Hepatocyte (in vitro differentiated cells): ENCODE measurements around the gene CEACAM7. TPM values are rescaled to one million over a fixed set of nuclear protein-coding genes. Genes with fewer than 3 reads are reported as not detected.

ENCODE experiments used
- DNase-seq: peaks from one replicate; pipeline ENCODE4 v3.0.0-alpha.2; 2016; ENCODE audit warnings: low spot score
- H2AFZ ChIP-seq: fragments of 200-600 bp; sonication (generic); 2 replicates; pipeline ENCODE4 v1.6.0; 2016; ENCODE audit warnings: antibody characterized with exemption, mild to moderate bottlenecking
- H3K27ac ChIP-seq: fragments of 200-600 bp; sonication (generic); 2 replicates; pipeline ENCODE4 v1.5.1; 2016; ENCODE audit warnings: mild to moderate bottlenecking
- H3K27me3 ChIP-seq: fragments of 200-600 bp; sonication (generic); 2 replicates; pipeline ENCODE4 v1.6.1; 2016
- H3K36me3 ChIP-seq: fragments of 200-600 bp; sonication (generic); replicated peaks from 2 replicates; pipeline ENCODE4 v1.5.1; 2016; ENCODE audit warnings: low read depth; ENCODE audit not compliant: insufficient read depth
- H3K4me1 ChIP-seq: fragments of 200-600 bp; sonication (generic); 2 replicates; pipeline ENCODE4 v1.5.1; 2016; ENCODE audit warnings: mild to moderate bottlenecking, moderate library complexity; ENCODE audit not compliant: insufficient read depth
- H3K4me2 ChIP-seq: fragments of 200-600 bp; sonication (generic); 2 replicates; pipeline ENCODE4 v1.6.0; 2016
- H3K4me3 ChIP-seq: fragments of 200-600 bp; sonication (generic); 2 replicates; pipeline ENCODE4 v1.5.1; 2016; ENCODE audit warnings: mild to moderate bottlenecking
- H3K79me2 ChIP-seq: fragments of 200-600 bp; sonication (generic); 2 replicates; pipeline ENCODE4 v1.6.0; 2017; ENCODE audit warnings: mild to moderate bottlenecking
- H3K9me2 ChIP-seq: fragments of 200-600 bp; sonication (generic); replicated peaks from 2 replicates; pipeline ENCODE4 v1.6.0; 2017; ENCODE audit warnings: mild to moderate bottlenecking; ENCODE audit not compliant: insufficient read depth
- H3K9me3 ChIP-seq: fragments of 200-600 bp; sonication (generic); 2 replicates; pipeline ENCODE4 v1.5.1; 2016; ENCODE audit warnings: low read depth, mild to moderate bottlenecking
- H4K20me1 ChIP-seq: fragments of 200-600 bp; sonication (generic); 2 replicates; pipeline ENCODE4 v1.6.0; 2016; ENCODE audit warnings: mild to moderate bottlenecking; ENCODE audit not compliant: insufficient read depth, poor library complexity, severe bottlenecking
- EZH2 ChIP-seq: fragments of 200-600 bp; sonication (generic); IDR thresholded peaks from 2 replicates; pipeline ENCODE4 v1.6.1; 2016; ENCODE audit warnings: antibody characterized with exemption, mild to moderate bottlenecking, borderline replicate concordance
- EZH2phosphoT487 ChIP-seq: fragments of 200-600 bp; sonication (generic); IDR thresholded peaks from one replicate; pipeline ENCODE4 v1.6.1; 2018; ENCODE audit warnings: antibody characterized with exemption, mild to moderate bottlenecking, low read depth, moderate library complexity; ENCODE audit not compliant: unreplicated experiment, severe bottlenecking
- WGBS: methylation state at CpG from one replicate; pipeline ENCODE4 v1.1.6; 2016; ENCODE audit warnings: low lambda C conversion rate; ENCODE audit errors: missing lambda C conversion rate; 5-methylcytosine and 5-hydroxymethylcytosine counted together
- polyA plus RNA-seq: library from polyadenylated mRNA; unstranded; fragments of >200 nt; fragmentation: Nextera tagmentation; extraction: Ambion mirVana; gene quantifications from 2 replicates; pipeline ENCODE4 v1.2.1, GENCODE V29; 2016
- total RNA-seq: library from RNA; depleted of rRNA; stranded (reverse); fragments of >200 nt; gene quantifications from 2 replicates; pipeline ENCODE4 v1.2.3, GENCODE V29; 2014
- TF ChIP-seq, protein P1 (sequence below): fragments of 200-600 bp; sonication (generic); IDR thresholded peaks from 2 replicates; pipeline ENCODE4 v1.5.1; 2016; ENCODE audit warnings: antibody characterized with exemption, mild to moderate bottlenecking; ENCODE audit not compliant: poor library complexity

CEACAM7 gene
- total and polyA plus RNA-seq, 2 experiments from 2014 or later: 2.7 TPM; not detected in 1

DNA sequence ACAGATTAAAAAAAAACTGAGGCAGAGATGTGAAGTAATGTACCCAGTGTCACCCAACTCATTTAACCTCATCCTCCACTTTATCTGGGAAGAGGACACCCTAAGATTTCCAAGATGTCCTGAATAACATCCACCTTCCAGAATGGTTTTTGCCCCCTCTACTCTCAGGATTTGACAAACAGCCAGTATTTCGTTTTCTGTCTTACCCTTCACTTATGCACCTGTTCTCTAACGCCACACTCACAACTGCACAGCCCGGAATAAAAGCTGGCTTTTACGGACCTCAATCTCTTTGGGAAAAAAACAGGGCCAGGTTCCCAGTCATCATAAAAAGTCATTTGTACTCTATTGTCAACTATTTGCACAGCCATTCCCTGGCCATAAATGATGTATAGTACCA, 46.1 kb upstream of the CEACAM7 start:
- Histone ChIP-seq H3K79me2 (no peaks in the 10 kb centered on the region), H3K9me2 (no peaks in the 10 kb centered on the region), H3K27ac (peak overlapping the region; percentile 69), H3K36me3 (no peaks in the 10 kb centered on the region), H3K27me3 (no peaks in the 10 kb centered on the region), H3K9me3 (no peaks in the 10 kb centered on the region), H3K4me1 (no peaks in the 10 kb centered on the region), H2AFZ (no peak overlapping the region), H3K4me3 (no peak overlapping the region), H3K4me2 (no peak overlapping the region), H4K20me1 (no peaks in the 10 kb centered on the region)
- DNase-seq: no peak
- TF ChIP-seq, protein P1, sequence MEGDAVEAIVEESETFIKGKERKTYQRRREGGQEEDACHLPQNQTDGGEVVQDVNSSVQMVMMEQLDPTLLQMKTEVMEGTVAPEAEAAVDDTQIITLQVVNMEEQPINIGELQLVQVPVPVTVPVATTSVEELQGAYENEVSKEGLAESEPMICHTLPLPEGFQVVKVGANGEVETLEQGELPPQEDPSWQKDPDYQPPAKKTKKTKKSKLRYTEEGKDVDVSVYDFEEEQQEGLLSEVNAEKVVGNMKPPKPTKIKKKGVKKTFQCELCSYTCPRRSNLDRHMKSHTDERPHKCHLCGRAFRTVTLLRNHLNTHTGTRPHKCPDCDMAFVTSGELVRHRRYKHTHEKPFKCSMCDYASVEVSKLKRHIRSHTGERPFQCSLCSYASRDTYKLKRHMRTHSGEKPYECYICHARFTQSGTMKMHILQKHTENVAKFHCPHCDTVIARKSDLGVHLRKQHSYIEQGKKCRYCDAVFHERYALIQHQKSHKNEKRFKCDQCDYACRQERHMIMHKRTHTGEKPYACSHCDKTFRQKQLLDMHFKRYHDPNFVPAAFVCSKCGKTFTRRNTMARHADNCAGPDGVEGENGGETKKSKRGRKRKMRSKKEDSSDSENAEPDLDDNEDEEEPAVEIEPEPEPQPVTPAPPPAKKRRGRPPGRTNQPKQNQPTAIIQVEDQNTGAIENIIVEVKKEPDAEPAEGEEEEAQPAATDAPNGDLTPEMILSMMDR: no peak
- no peak for TF ChIP-seq EZH2
- TF ChIP-seq EZH2phosphoT487: no peak
- 68% methylated on average over 4 of the region's 4 CpGs for WGBS

DNA sequence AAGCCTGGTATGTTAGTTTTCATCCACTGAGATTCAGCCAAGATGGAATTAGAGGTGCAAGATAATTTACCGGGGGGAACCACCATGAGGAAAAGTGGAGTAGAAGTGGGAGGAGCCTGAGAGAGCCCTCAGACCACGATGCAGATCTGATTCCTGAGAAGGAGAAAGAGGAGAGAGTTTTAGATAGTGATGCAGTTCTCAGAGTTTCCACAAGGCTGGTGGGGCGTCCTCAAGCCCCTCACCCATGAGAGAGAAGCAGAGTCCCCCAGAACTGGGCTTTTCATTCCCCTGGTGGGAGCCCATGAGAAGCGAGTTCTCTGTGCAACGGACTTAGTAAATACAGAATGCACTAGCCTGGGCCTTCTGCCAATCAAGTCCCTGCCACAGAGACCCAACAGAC, 38.4 kb upstream of the CEACAM7 start:
- Histone ChIP-seq H3K36me3 (no peaks in the 10 kb centered on the region), H3K79me2 (no peaks in the 10 kb centered on the region), H3K4me3 (no peak overlapping the region), H3K9me2 (no peaks in the 10 kb centered on the region), H3K27ac (no peak overlapping the region), H4K20me1 (no peaks in the 10 kb centered on the region), H3K4me2 (no peak overlapping the region), H3K4me1 (no peaks in the 10 kb centered on the region), H3K27me3 (no peaks in the 10 kb centered on the region), H2AFZ (no peak overlapping the region), H3K9me3 (no peaks in the 10 kb centered on the region)
- 44% methylated on average over 5 of the region's 5 CpGs for WGBS
- no peak for DNase-seq
- TF ChIP-seq EZH2phosphoT487 (no peak), EZH2 (no peak)
- TF ChIP-seq, protein P1: no peak

DNA sequence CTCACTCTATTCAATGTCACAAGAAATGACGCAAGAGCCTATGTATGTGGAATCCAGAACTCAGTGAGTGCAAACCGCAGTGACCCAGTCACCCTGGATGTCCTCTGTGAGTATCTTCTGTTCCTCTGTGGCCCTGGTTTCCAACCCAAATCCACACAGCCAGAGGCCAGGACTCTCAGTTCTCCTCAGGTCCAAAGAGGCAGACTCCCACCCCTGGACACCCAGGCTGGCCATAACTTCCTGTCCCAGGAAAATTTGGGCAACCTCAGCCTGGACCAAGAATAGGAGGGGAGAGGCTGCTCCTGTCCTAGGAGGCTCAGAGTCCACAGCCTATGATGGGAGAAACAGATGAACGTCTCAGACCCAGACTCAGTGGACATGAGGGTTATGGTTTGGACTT, 32.0 kb upstream of the CEACAM7 start:
- H3K27ac ChIP-seq: no peak overlapping the region
- no peaks in the 10 kb centered on the region for H3K9me3 ChIP-seq
- no peaks in the 10 kb centered on the region for H3K9me2 ChIP-seq
- no peaks in the 10 kb centered on the region for H3K27me3 ChIP-seq
- no peak overlapping the region for H3K4me3 ChIP-seq
- no peak for DNase-seq
- no peak overlapping the region for H2AFZ ChIP-seq
- no peaks in the 10 kb centered on the region for H3K36me3 ChIP-seq
- TF ChIP-seq, protein P1: no peak
- TF ChIP-seq EZH2phosphoT487: no peak
- no peak for TF ChIP-seq EZH2
- H3K79me2 ChIP-seq: no peaks in the 10 kb centered on the region
- WGBS: 82% methylated on average over 3 of the region's 3 CpGs
- no peaks in the 10 kb centered on the region for H4K20me1 ChIP-seq
- H3K4me1 ChIP-seq: no peaks in the 10 kb centered on the region
- H3K4me2 ChIP-seq: no peak overlapping the region

DNA sequence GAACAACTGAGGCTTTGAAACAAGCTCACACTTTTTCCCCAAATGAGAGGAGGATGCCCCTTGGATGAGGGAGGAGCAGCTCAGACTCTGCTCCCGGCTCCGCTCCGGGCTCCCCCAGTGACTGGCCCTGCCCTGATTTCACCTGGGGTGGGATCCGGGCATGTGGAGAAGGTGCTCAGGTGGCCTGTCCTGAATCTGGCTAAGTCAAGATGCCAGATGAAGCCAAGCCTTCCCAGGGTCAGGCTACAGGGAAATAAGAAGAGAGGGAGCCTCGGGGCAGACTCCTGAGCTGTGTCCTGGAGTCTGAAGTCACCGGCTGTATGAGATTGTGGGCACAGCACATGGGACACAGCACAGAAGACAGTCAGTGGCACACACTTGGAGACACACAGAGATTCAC, 30.7 kb upstream of the CEACAM7 start:
- 74% methylated on average over 6 of the region's 6 CpGs for WGBS
- Histone ChIP-seq H3K9me3 (no peaks in the 10 kb centered on the region), H2AFZ (no peak overlapping the region), H3K4me3 (no peak overlapping the region), H3K79me2 (no peaks in the 10 kb centered on the region), H3K4me1 (no peaks in the 10 kb centered on the region), H3K36me3 (no peaks in the 10 kb centered on the region), H3K27me3 (no peaks in the 10 kb centered on the region), H3K27ac (no peak overlapping the region), H3K4me2 (no peak overlapping the region), H4K20me1 (no peaks in the 10 kb centered on the region), H3K9me2 (no peaks in the 10 kb centered on the region)
- no peak for DNase-seq
- TF ChIP-seq EZH2 (no peak), EZH2phosphoT487 (no peak)
- TF ChIP-seq, protein P1: no peak
